Ovary (tissue), 9 donors: ENCODE measurements around the gene TMTC2. TPM values are rescaled to one million over a fixed set of nuclear protein-coding genes. Genes with fewer than 3 reads are reported as not detected.

Experiments
- DNase-seq, 5 donors: peaks; one replicate each; pipeline ENCODE4 v3.0.0-alpha.2; 2019 to 2020
- H3K27ac ChIP-seq, 2 donors: fragments of 200-600 bp; one replicate each; pipeline versions ENCODE4 v1.5.1 to v1.8.0; 2019 to 2022
- H3K27me3 ChIP-seq: fragments of 200-600 bp; one replicate; pipeline ENCODE4 v1.8.0; 2022
- H3K36me3 ChIP-seq: fragments of 200-600 bp; sonication (generic); one replicate; pipeline ENCODE4 v1.5.1; 2019
- H3K4me1 ChIP-seq: one replicate; pipeline ENCODE4 v1.8.1; 2013; ENCODE audit warnings: mild to moderate bottlenecking, moderate library complexity; ENCODE audit not compliant: insufficient read depth
- H3K4me3 ChIP-seq: fragments of 200-600 bp; sonication (generic); one replicate; pipeline ENCODE4 v1.5.1; 2017
- H3K9me3 ChIP-seq, 2 donors: fragments of 200-600 bp in 1 of 2; sonication (generic) in 1 of 2; one replicate each; pipeline versions ENCODE4 v1.5.1 to v1.8.1; 2013 to 2019; ENCODE audit warnings: mild to moderate bottlenecking in 1 of 2, moderate library complexity in 1 of 2
- CTCF ChIP-seq, 3 donors: fragments of 450-650 bp in 2 of 3; fragments of 200-600 bp in 1 of 3; IDR thresholded peaks; one replicate each; pipeline versions ENCODE4 v1.5.1 to v1.8.0; 2016 to 2022; ENCODE audit warnings: antibody characterized with exemption in 3 of 3, mild to moderate bottlenecking in 1 of 3
- EP300 ChIP-seq: sonication (generic); formaldehyde crosslinking; IDR thresholded peaks from one replicate; pipeline ENCODE4 v1.6.1; 2017; ENCODE audit warnings: antibody characterized with exemption
- POLR2A ChIP-seq: fragments of 450-650 bp; IDR thresholded peaks from one replicate; pipeline ENCODE4 v1.6.1; 2017; ENCODE audit warnings: antibody characterized with exemption, mild to moderate bottlenecking, moderate library complexity
- WGBS, 3 donors: extraction: QIAGEN DNeasy Blood & Tissue Kit in 1 of 3; methylation state at CpG; one replicate each; pipeline versions ENCODE4 v1.1.5 to v1.1.7; 2013 to 2017; 5-methylcytosine and 5-hydroxymethylcytosine counted together
- intact Hi-C, 4 donors: fragments of 100-400 bp; cut with DNase I; formaldehyde crosslinking; loops; one replicate each; pipeline versions ENCODE4 v1.11.0 to v1.15.1; 2022 to 2023
- polyA plus RNA-seq, 2 donors: library from polyadenylated mRNA; stranded (reverse); fragments of 200-250 nt in 1 of 2; fragments of 350-450 nt in 1 of 2; fragmentation: Illumina TruSeq in 1 of 2; extraction: RNeasy Lipid Tissue Mini Kit (QIAGEN cat#74804) in 1 of 2; gene quantifications; one replicate each; pipeline ENCODE4 v1.2.3, GENCODE V29; 2013 to 2014
- total RNA-seq, 7 donors: library from RNA; depleted of rRNA in 2 of 7; stranded (reverse); fragments of >200 nt in 2 of 7; fragmentation: NEBNext Ultra II Directional in 3 of 7; extraction: Animal tissue kit (Norgen Biotek cat#: 25700) in 3 of 7; gene quantifications; one replicate each; pipeline versions ENCODE4 v1.1.0 to v1.2.4, GENCODE V29; 2016 to 2023
- donor health status: DM: no; HTN: no; CAD: no; lungs with moderate emphysema.
- donor health status: DM: no; HTN: no; CAD: no.
- donor health status: Bipolar disorder and iron deficiency.
- donor health status: DM: yes; HTN: yes; CAD: no.
- donor health status: DM: no; HTN: no; CAD: no.
- donor health status: DM: yes; HTN: yes; CAD: no.

The TMTC2 gene
- total and polyA plus RNA-seq, 9 donors: 2.0 to 22.6 (median 5.6) TPM

DNA sequence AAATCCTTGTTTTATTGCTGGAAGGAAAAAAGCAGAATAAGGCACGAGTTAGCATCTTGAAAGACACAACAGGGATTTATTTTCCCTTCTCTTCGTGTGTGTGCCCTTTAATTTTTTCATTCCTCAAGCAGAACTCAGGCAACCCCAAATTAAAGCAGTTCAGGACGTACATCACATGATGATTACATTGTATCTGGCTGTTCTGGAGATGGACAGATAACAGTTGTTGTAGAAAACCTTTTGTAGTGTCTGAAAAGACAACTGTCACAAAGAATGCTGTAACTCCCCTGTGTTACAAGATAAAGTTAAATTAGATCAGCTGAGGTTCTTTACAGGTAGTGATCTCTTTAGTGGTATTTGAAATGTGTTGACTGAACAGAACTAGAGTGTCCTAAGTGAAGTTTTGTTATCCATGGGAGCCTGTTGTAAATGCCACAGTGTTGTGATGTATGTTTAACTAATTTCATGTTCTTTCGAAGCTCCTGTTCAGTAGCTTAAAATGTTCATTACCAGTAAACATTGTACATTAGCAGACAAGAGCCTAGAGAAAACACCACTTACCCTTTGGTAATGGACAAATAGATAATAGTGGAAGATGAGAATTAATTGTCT lies 58.5 kb downstream of the TMTC2 start:
- WGBS, 3 donors: 36 to 50% (median 44%) methylated on average over 4 of the region's 4 CpGs
- H3K27ac ChIP-seq: no peak overlapping the region

GRCh38 chr12:82745807-82746206 lies 59.1 kb downstream of the TMTC2 start:
- TF ChIP-seq CTCF (IDR thresholded peaks at IDR 0.05) (no peak), EP300 (no peak), POLR2A (no peak)
- WGBS, 3 donors: 39 to 51% (median 45%) methylated on average over 4 of the region's 4 CpGs
- Histone ChIP-seq H3K4me3 (no peak overlapping the region), H3K27ac (no peak overlapping the region), H3K9me3 (no peaks in the 10 kb centered on the region), H3K27me3 (no peaks in the 10 kb centered on the region), H3K36me3 (no peaks in the 10 kb centered on the region), H3K4me1 (no peaks in the 10 kb centered on the region)
- no peak for DNase-seq
- intact Hi-C loops: no loop called here

More for the DNA sequence above, 58.5 kb downstream of the TMTC2 start:
- Histone ChIP-seq H3K36me3 (no peaks in the 10 kb centered on the region), H3K4me3 (no peak overlapping the region), H3K27me3 (no peaks in the 10 kb centered on the region), H3K9me3 (no peaks in the 10 kb centered on the region), H3K4me1 (no peaks in the 10 kb centered on the region)
- no peak for TF ChIP-seq CTCF (IDR thresholded peaks at IDR 0.05)
- TF ChIP-seq POLR2A: no peak
- no peak for TF ChIP-seq EP300
- intact Hi-C loops: no loop called here
- DNase-seq: no peak

DNA sequence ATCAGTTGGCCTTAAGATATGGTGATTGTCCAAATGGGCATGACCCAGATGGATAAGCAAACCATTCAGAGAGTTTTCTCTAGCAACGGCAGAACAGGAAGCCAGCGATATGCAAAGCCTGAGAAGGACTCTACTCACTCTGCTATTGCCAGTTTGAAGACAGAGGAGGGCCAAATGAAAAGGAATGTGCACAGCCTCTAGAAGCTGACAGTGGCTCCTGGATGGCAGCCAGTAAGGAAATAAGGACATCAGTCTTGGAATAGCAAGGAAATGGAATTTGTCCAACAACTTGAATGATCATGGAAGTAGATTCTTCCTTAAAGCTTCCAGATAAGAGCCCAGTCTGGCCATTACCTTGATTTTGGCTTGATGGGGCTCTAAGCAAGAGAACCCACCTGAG lies 60.0 kb downstream of the TMTC2 start:
- Histone ChIP-seq H3K4me3 (no peak overlapping the region), H3K4me1 (no peaks in the 10 kb centered on the region), H3K9me3 (no peaks in the 10 kb centered on the region), H3K27me3 (no peaks in the 10 kb centered on the region), H3K27ac (no peak overlapping the region), H3K36me3 (no peaks in the 10 kb centered on the region)
- WGBS, 3 donors: 76 to 87% (median 85%) methylated on average over 2 of the region's 2 CpGs
- TF ChIP-seq POLR2A (no peak), EP300 (no peak), CTCF (IDR thresholded peaks at IDR 0.05) (no peak)
- intact Hi-C loops: no loop called here
- no peak for DNase-seq

GRCh38 chr12:82749015-82749414 lies 62.3 kb downstream of the TMTC2 start:
- intact Hi-C loops: no loop called here
- 77 to 83% (median 80%) methylated on average over 4 of the region's 4 CpGs for WGBS, 3 donors
- Histone ChIP-seq H3K27me3 (no peaks in the 10 kb centered on the region), H3K9me3 (no peaks in the 10 kb centered on the region), H3K4me3 (no peak overlapping the region), H3K27ac (no peak overlapping the region), H3K4me1 (no peaks in the 10 kb centered on the region), H3K36me3 (no peaks in the 10 kb centered on the region)
- DNase-seq: no peak
- TF ChIP-seq EP300 (no peak), CTCF (IDR thresholded peaks at IDR 0.05) (no peak), POLR2A (no peak)
